Activated CD8-positive, alpha-beta memory T cell treated with anti-CD3 and anti-CD28 coated beads, Interleukin-2, amount 10 ng/mL, durations not matched to agents 7 days and 5 days (primary cell): Measurements from ENCODE around the gene CUL7. TPM values are rescaled to one million over a fixed set of nuclear protein-coding genes. Genes with fewer than 3 reads are reported as not detected.

Experiments
- ATAC-seq: fragments of 150-1000 bp; cut with Tn5 transposase; one replicate; pipeline ENCODE4 v1.10.0; 2021; ENCODE audit warnings: moderate library complexity
- CTCF ChIA-PET: fragments of 350-600 bp; sonication (Branson Sonifier 250); formaldehyde crosslinking; loops from one replicate; lab custom pipeline; 2021; ENCODE audit warnings: antibody characterized with exemption; lab: Charles Lee
- DNase-seq: peaks from one replicate; pipeline ENCODE4 v3.0.0-alpha.2; 2020
- H3K27ac Mint-ChIP-seq: one replicate; pipeline ENCODE4 v1.8.0; 2021; ENCODE audit warnings: mild to moderate bottlenecking, mixed read lengths
- H3K27me3 Mint-ChIP-seq: one replicate; pipeline ENCODE4 v1.8.0; 2021; ENCODE audit warnings: mixed read lengths
- H3K36me3 Mint-ChIP-seq: one replicate; pipeline ENCODE4 v1.8.0; 2021; ENCODE audit warnings: mild to moderate bottlenecking, mixed read lengths
- H3K4me1 Mint-ChIP-seq: one replicate; pipeline ENCODE4 v1.8.0; 2021; ENCODE audit warnings: mixed read lengths
- H3K4me3 Mint-ChIP-seq: one replicate; pipeline ENCODE4 v1.8.0; 2021; ENCODE audit warnings: mild to moderate bottlenecking, moderate library complexity, mixed read lengths
- H3K9me3 Mint-ChIP-seq: one replicate; pipeline ENCODE4 v1.8.0; 2022; ENCODE audit warnings: low read depth, mixed read lengths
- total RNA-seq, 2 experiments: library from RNA; stranded (reverse); gene quantifications; one replicate each; pipeline ENCODE4 v1.2.3, GENCODE V29; 2021

CUL7 gene
- total RNA-seq, 2 experiments from 2014 or later = 10.4 to 12.0 TPM

DNA sequence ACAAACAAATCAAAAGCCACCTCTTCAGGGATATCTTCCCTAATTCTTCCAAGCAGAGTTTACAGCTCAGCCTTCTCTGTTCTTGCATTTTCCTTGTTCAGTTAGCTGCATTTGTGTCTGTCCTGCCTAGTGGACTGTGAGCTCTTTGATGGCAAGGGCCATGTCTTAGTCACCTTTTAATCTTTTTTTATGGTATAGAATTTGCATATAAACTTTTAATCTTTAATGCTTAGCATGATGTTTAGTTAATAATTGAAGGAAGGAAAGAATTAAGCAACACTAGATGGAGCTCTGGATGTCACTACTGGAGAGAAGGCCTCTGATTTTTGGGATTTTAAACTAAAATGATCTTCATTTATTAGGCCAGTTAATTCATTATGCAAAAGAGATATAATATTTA is 57.1 kb downstream of the CUL7 start:
- DNase-seq = no peak
- peaks cover 8% of the 10 kb centered on the region for H3K36me3 Mint-ChIP-seq
- H3K4me1 Mint-ChIP-seq = peaks cover 7% of the 10 kb centered on the region
- H3K27ac Mint-ChIP-seq = no peak overlapping the region
- H3K4me3 Mint-ChIP-seq = no peak overlapping the region
- no peaks in the 10 kb centered on the region for H3K9me3 Mint-ChIP-seq
- CTCF ChIA-PET = interaction anchor here (0.9 to 1.4 kb wide), 3 partner anchors 11 to 147 kb away, joined by 4 to 6 read pairs (median 4); partner anchors contain the start of gene PPP2R5D
- ATAC-seq = no peak
- H3K27me3 Mint-ChIP-seq = no peaks in the 10 kb centered on the region

DNA sequence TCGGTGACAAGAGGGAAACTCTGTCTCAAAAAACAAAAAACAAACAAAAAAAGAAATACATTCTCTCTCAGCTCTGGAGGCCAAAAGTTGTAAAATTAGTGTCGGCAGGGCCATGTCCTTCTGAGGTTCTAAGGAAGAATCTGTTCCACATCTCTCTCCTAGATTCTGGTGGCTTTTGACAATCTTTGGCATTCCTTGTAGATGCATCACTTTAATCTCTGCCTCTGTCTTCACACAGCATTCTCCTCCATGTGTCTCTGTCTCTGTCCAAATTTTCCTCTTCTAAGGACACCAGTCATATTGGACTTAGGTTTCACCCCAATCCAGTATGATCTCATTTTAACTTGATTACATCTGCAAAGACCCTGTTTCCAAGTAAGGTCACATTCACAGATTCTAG is 60.2 kb downstream of the CUL7 start:
- ATAC-seq (no peak), DNase-seq (no peak)
- H3K4me1 Mint-ChIP-seq = peaks cover 7% of the 10 kb centered on the region
- H3K4me3 Mint-ChIP-seq = no peak overlapping the region
- no peak overlapping the region for H3K27ac Mint-ChIP-seq
- no peaks in the 10 kb centered on the region for H3K27me3 Mint-ChIP-seq
- H3K9me3 Mint-ChIP-seq = no peaks in the 10 kb centered on the region
- H3K36me3 Mint-ChIP-seq = peaks cover 8% of the 10 kb centered on the region
- CTCF ChIA-PET = interaction anchor here (2.0 kb wide), 1 partner anchor 10 kb away, joined by 4 read pairs; the partner anchor contains the start of gene PPP2R5D

DNA sequence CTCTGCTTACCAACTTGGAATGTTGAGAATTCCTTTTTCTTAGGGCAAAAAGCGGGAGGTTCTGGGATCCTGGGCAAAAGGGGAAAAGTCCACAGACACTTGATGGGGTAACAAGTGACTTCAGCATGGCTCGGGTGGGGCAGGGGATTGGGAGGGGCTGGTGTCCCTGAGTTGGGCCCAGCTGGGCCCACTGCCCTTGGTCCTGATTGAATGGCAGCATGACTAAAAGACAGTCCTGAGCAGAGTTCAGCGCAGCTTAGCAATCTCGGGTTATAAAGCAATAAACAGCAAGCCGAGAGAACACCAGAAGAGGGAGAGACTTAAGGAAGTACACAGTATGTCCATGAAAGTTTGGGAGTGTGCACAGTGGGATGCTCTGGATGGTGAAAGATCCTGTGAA is 63.7 kb downstream of the CUL7 start:
- Mint-ChIP-seq H3K27me3 (no peaks in the 10 kb centered on the region), H3K9me3 (no peaks in the 10 kb centered on the region), H3K4me3 (no peak overlapping the region), H3K4me1 (peaks cover 27% of the 10 kb centered on the region), H3K27ac (no peak overlapping the region), H3K36me3 (peaks cover 11% of the 10 kb centered on the region)
- ATAC-seq = no peak
- CTCF ChIA-PET = no interaction called here
- no peak for DNase-seq

GRCh38 chr6:42988486-42989020 is 65.1 kb downstream of the CUL7 start:
- H3K27ac Mint-ChIP-seq = no peak overlapping the region
- ATAC-seq (no peak), DNase-seq (no peak)
- no peak overlapping the region for H3K4me3 Mint-ChIP-seq
- H3K4me1 Mint-ChIP-seq = peaks cover 33% of the 10 kb centered on the region
- CTCF ChIA-PET = interaction anchor here (0.9 to 1.5 kb wide), 3 partner anchors 9 to 155 kb away, joined by 3 to 6 read pairs (median 6); partner anchors contain the start of gene PEX6
- no peaks in the 10 kb centered on the region for H3K9me3 Mint-ChIP-seq
- peaks cover 11% of the 10 kb centered on the region for H3K36me3 Mint-ChIP-seq
- no peaks in the 10 kb centered on the region for H3K27me3 Mint-ChIP-seq

Other genes with a start within 250 kb of the CUL7 start
- 100 to 1,000 TPM in 1 of 2 experiments, 10 to 100 TPM in 1; 73.5 to 105 TPM for gene RPL7L1, start 174.2 kb downstream of the CUL7 start, total RNA-seq
- not detected for gene PTCRA, start 137.8 kb downstream of the CUL7 start, total RNA-seq
- gene CNPY3, start 124.4 kb downstream of the CUL7 start, total RNA-seq = 10 to 100 TPM; 44.1 to 56.4 TPM
- under 1 TPM; 0.26 to 0.70 TPM for gene GNMT, start 93.1 kb downstream of the CUL7 start, total RNA-seq
- gene PEX6, start 74.7 kb downstream of the CUL7 start, total RNA-seq = 10 to 100 TPM; 24.7 to 26.3 TPM
- gene PPP2R5D, start 69.3 kb downstream of the CUL7 start, total RNA-seq = 10 to 100 TPM; 53.0 to 58.4 TPM
- gene MEA1, start 39.9 kb downstream of the CUL7 start, total RNA-seq = 10 to 100 TPM; 61.8 to 75.2 TPM
- 10 to 100 TPM; 62.6 to 75.1 TPM for gene KLHDC3, start 39.6 kb downstream of the CUL7 start, total RNA-seq
- 10 to 100 TPM; 60.9 to 71.8 TPM for gene RRP36, start 32.2 kb downstream of the CUL7 start, total RNA-seq
- 10 to 100 TPM; 64.2 to 71.0 TPM for gene MRPL2, start 5.6 kb upstream of the CUL7 start, total RNA-seq
- 10 to 100 TPM; 15.1 to 16.4 TPM for gene KLC4, start 5.8 kb upstream of the CUL7 start, total RNA-seq
- under 1 TPM; 0.33 to 0.85 TPM for gene PTK7, start 22.5 kb upstream of the CUL7 start, total RNA-seq
- 10 to 100 TPM; 45.0 to 53.2 TPM for gene SRF, start 117.4 kb upstream of the CUL7 start, total RNA-seq
- 10 to 100 TPM; 49.9 to 71.3 TPM for gene CUL9, start 128.3 kb upstream of the CUL7 start, total RNA-seq
- gene DNPH1, start 175.6 kb upstream of the CUL7 start, total RNA-seq = 10 to 100 TPM; 54.0 to 60.0 TPM
- under 1 TPM; 0.20 to 0.80 TPM for gene TTBK1, start 189.6 kb upstream of the CUL7 start, total RNA-seq
- not detected for gene SLC22A7, start 244.4 kb upstream of the CUL7 start, total RNA-seq